ENCODE results near the gene AGO4. TPM values are rescaled to one million over a fixed set of nuclear protein-coding genes. Genes with fewer than 3 reads are reported as not detected.

The AGO4 gene
- total RNA-seq, 2 donors from 2014 or later: 16.2 to 19.4 TPM

- H3K27ac ChIP-seq: no peak overlapping the region
- H3K4me3 ChIP-seq: no peak overlapping the region
- H3K9me3 ChIP-seq: no peaks in the 10 kb centered on the region
- no peaks in the 10 kb centered on the region for H3K27me3 ChIP-seq (replicated peaks; ENCODE audit: insufficient read depth)
- ATAC-seq (ENCODE audit: insufficient number of reproducible peaks, low FRiP score, low read depth) (no peak), DNase-seq (ENCODE audit: low spot score) (no peak)
- H3K36me3 ChIP-seq: peaks cover 35% of the 10 kb centered on the region
- no peak for TF ChIP-seq CTCF (IDR thresholded peaks at IDR 0.05)
- H3K4me1 ChIP-seq (ENCODE audit: control insufficient read depth in 1 of 2, low read depth in 2 of 2): no peaks in the 10 kb centered on the region
These were observed 85.4 kb downstream of the AGO4 start for GRCh38 chr1:35893051-35893879.

- no peaks in the 10 kb centered on the region for H3K27me3 ChIP-seq (replicated peaks; ENCODE audit: insufficient read depth)
- no peak for TF ChIP-seq CTCF (IDR thresholded peaks at IDR 0.05)
- H3K4me1 ChIP-seq (ENCODE audit: control insufficient read depth in 1 of 2, low read depth in 2 of 2): no peaks in the 10 kb centered on the region
- no peak overlapping the region for H3K27ac ChIP-seq
- no peak overlapping the region for H3K4me3 ChIP-seq
- no peak for DNase-seq (ENCODE audit: low spot score)
- no peaks in the 10 kb centered on the region for H3K9me3 ChIP-seq
- ATAC-seq (ENCODE audit: insufficient number of reproducible peaks, low FRiP score, low read depth): no peak
- peaks cover 37% of the 10 kb centered on the region for H3K36me3 ChIP-seq
These were observed 86.4 kb downstream of the AGO4 start for GRCh38 chr1:35894183-35894582.

GRCh38 chr1:35894656-35895055 lies 86.8 kb downstream of the AGO4 start:
- Histone ChIP-seq H3K4me3 (no peak overlapping the region), H3K36me3 (peaks cover 37% of the 10 kb centered on the region), H3K9me3 (no peaks in the 10 kb centered on the region), H3K4me1 (ENCODE audit: control insufficient read depth in 1 of 2, low read depth in 2 of 2) (no peaks in the 10 kb centered on the region), H3K27ac (no peak overlapping the region), H3K27me3 (replicated peaks; ENCODE audit: insufficient read depth) (no peaks in the 10 kb centered on the region)
- no peak for TF ChIP-seq CTCF (IDR thresholded peaks at IDR 0.05)
- DNase-seq (ENCODE audit: low spot score): no peak
- ATAC-seq (ENCODE audit: insufficient number of reproducible peaks, low FRiP score, low read depth): no peak

- Histone ChIP-seq H3K27me3 (replicated peaks; ENCODE audit: insufficient read depth) (no peaks in the 10 kb centered on the region), H3K27ac (no peak overlapping the region), H3K4me1 (ENCODE audit: control insufficient read depth in 1 of 2, low read depth in 2 of 2) (no peaks in the 10 kb centered on the region), H3K4me3 (no peak overlapping the region), H3K36me3 (peaks cover 45% of the 10 kb centered on the region), H3K9me3 (no peaks in the 10 kb centered on the region)
- DNase-seq (ENCODE audit: low spot score): no peak
- TF ChIP-seq CTCF (IDR thresholded peaks at IDR 0.05): no peak
- ATAC-seq (ENCODE audit: insufficient number of reproducible peaks, low FRiP score, low read depth): no peak
These were observed 92.1 kb downstream of the AGO4 start for GRCh38 chr1:35899941-35900340.

GRCh38 chr1:35901235-35901634 lies 93.4 kb downstream of the AGO4 start:
- no peak for DNase-seq (ENCODE audit: low spot score)
- Histone ChIP-seq H3K4me1 (ENCODE audit: control insufficient read depth in 1 of 2, low read depth in 2 of 2) (no peaks in the 10 kb centered on the region), H3K27me3 (replicated peaks; ENCODE audit: insufficient read depth) (no peaks in the 10 kb centered on the region), H3K4me3 (no peak overlapping the region), H3K9me3 (no peaks in the 10 kb centered on the region), H3K27ac (no peak overlapping the region), H3K36me3 (peaks cover 45% of the 10 kb centered on the region)
- TF ChIP-seq CTCF (IDR thresholded peaks at IDR 0.05): no peak
- no peak for ATAC-seq (ENCODE audit: insufficient number of reproducible peaks, low FRiP score, low read depth)
